ENCODE measurements around the gene MYO1B.

Gene MYO1B

GRCh38 chr2:191264647-191265081 lies 19.5 kb downstream of the MYO1B start:
- no peak for DNase-seq

- no peak for DNase-seq
Measured at GRCh38 chr2:191265311-191266170, 20.3 kb downstream of the MYO1B start.

- DNase-seq: no peak
Measured at GRCh38 chr2:191266201-191266600, 21.0 kb downstream of the MYO1B start.

GRCh38 chr2:191268596-191268995 lies 23.4 kb downstream of the MYO1B start:
- DNase-seq: no peak

GRCh38 chr2:191270306-191271161 lies 25.3 kb downstream of the MYO1B start:
- DNase-seq: no peak

GRCh38 chr2:191272064-191272463 lies 26.9 kb downstream of the MYO1B start:
- no peak for DNase-seq

- DNase-seq: no peak
Measured at GRCh38 chr2:191274413-191274815, 29.2 kb downstream of the MYO1B start.

- DNase-seq: no peak
Measured at GRCh38 chr2:191276792-191277465, 31.7 kb downstream of the MYO1B start.

GRCh38 chr2:191280290-191280689 lies 35.1 kb downstream of the MYO1B start:
- no peak for DNase-seq

GRCh38 chr2:191280834-191281756 lies 35.9 kb downstream of the MYO1B start:
- DNase-seq: no peak

GRCh38 chr2:191285252-191285651 lies 40.0 kb downstream of the MYO1B start:
- DNase-seq: no peak

- no peak for DNase-seq
Measured at GRCh38 chr2:191287820-191288219, 42.6 kb downstream of the MYO1B start.

GRCh38 chr2:191289049-191289448 lies 43.8 kb downstream of the MYO1B start:
- no peak for DNase-seq

GRCh38 chr2:191291471-191291870 lies 46.3 kb downstream of the MYO1B start:
- no peak for DNase-seq

- DNase-seq: no peak
Measured at GRCh38 chr2:191292869-191293268, 47.7 kb downstream of the MYO1B start.

GRCh38 chr2:191295088-191295487 lies 49.9 kb downstream of the MYO1B start:
- no peak for DNase-seq

GRCh38 chr2:191296083-191297006 lies 51.1 kb downstream of the MYO1B start:
- no peak for DNase-seq

GRCh38 chr2:191297033-191297432 lies 51.8 kb downstream of the MYO1B start:
- DNase-seq: no peak

GRCh38 chr2:191298306-191298705 lies 53.1 kb downstream of the MYO1B start:
- no peak for DNase-seq

- no peak for DNase-seq
Measured at GRCh38 chr2:191299010-191299409, 53.8 kb downstream of the MYO1B start.

GRCh38 chr2:191299866-191300265 lies 54.7 kb downstream of the MYO1B start:
- DNase-seq: no peak

Data from activated CD4-positive, alpha-beta T cell treated with anti-CD3 and anti-CD28 coated beads, Interleukin-10, Interleukin-2, amounts not matched to agents 100 ng/mL and 50 ng/mL, durations not matched to agents 16 hours and 8 hours (primary cell).